Immature natural killer cell (primary cell): Measurements from ENCODE around the gene FBXO45. TPM values are rescaled to one million over a fixed set of nuclear protein-coding genes. Genes with fewer than 3 reads are reported as not detected.
A peak's percentile ranks its signal among the peaks of the same experiment; 100 is the strongest.
"Not testable (repeated sequence)": the region's sequence is repeated elsewhere in the genome, so short reads cannot be mapped to it uniquely, and the experiment has no call there.

Experiments used
- DNase-seq, 3 donors: peaks; one replicate each; pipeline ENCODE4 v3.0.0; 2022; ENCODE audit warnings: mixed read lengths in 1 of 3
- H3K27ac Mint-ChIP-seq, 6 donors: one replicate each; pipeline ENCODE4 v1.8.0; 2020; ENCODE audit warnings: mixed read lengths in 6 of 6, mild to moderate bottlenecking in 5 of 6, inconsistent platforms in 4 of 6, moderate library complexity in 3 of 6
- H3K27me3 Mint-ChIP-seq, 3 donors: one replicate each; pipeline ENCODE4 v1.8.0; 2020 to 2021; ENCODE audit warnings: low read depth in 3 of 3, mild to moderate bottlenecking in 3 of 3, mixed read lengths in 3 of 3, moderate library complexity in 3 of 3, inconsistent platforms in 1 of 3
- H3K36me3 Mint-ChIP-seq, 3 donors: one replicate each; pipeline ENCODE4 v1.8.0; 2020; ENCODE audit warnings: mixed read lengths in 3 of 3, inconsistent platforms in 2 of 3, mild to moderate bottlenecking in 2 of 3
- H3K4me1 Mint-ChIP-seq, 2 donors: one replicate each; pipeline ENCODE4 v1.8.0; 2020; ENCODE audit warnings: inconsistent platforms in 2 of 2, mild to moderate bottlenecking in 2 of 2, mixed read lengths in 2 of 2, moderate library complexity in 1 of 2
- H3K4me3 Mint-ChIP-seq, 5 donors: one replicate each; pipeline ENCODE4 v1.8.0; 2020; ENCODE audit warnings: mild to moderate bottlenecking in 5 of 5, mixed read lengths in 5 of 5, inconsistent platforms in 3 of 5, moderate library complexity in 3 of 5
- H3K9me3 Mint-ChIP-seq, 6 donors: one replicate each; pipeline ENCODE4 v1.8.0; 2020; ENCODE audit warnings: mild to moderate bottlenecking in 6 of 6, mixed read lengths in 6 of 6, inconsistent platforms in 4 of 6, moderate library complexity in 3 of 6
- polyA plus RNA-seq, 3 donors: library from polyadenylated mRNA; unstranded; fragments of 300-500 nt; fragmentation: Illumina TruSeq; gene quantifications; one replicate each; pipeline ENCODE4 v1.2.3, GENCODE V29; 2021

FBXO45 gene
- polyA plus RNA-seq, 3 donors from 2014 or later: 2.6 to 6.6 (median 3.3) TPM

DNA sequence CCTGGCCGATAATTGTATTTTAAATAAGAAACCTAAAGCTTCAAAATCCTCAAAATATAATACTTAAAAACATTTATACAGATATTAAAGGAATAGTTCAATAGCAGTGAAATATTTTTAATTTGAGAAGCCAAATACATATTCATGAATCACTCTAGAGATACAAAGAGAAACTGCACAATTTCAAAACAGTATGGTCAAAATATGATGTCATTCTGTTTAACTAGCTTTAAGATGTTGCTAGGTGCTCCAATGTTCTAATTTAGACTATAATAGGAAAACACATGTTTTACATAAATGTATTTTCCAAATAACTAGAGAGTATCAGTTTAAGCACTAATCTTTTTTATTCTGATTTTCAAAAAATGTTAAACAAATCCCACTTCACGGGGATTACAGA lies 60.8 kb downstream of the FBXO45 start:
- peak overlapping the region; percentile 56 to 76 (median 63) for H3K4me3 Mint-ChIP-seq
- H3K27me3 Mint-ChIP-seq: peaks cover 7 to 19% (median 14%) of the 10 kb centered on the region in 3 donors
- H3K27ac Mint-ChIP-seq: peak overlapping the region; percentile 51 to 97 (median 96)
- peaks cover 71 to 75% of the 10 kb centered on the region in 2 donors for H3K4me1 Mint-ChIP-seq
- H3K9me3 Mint-ChIP-seq: no peaks in the 10 kb centered on the region
- DNase-seq: no peak
- H3K36me3 Mint-ChIP-seq: peaks cover 0 to 4% (median 0%) of the 10 kb centered on the region in 3 donors

DNA sequence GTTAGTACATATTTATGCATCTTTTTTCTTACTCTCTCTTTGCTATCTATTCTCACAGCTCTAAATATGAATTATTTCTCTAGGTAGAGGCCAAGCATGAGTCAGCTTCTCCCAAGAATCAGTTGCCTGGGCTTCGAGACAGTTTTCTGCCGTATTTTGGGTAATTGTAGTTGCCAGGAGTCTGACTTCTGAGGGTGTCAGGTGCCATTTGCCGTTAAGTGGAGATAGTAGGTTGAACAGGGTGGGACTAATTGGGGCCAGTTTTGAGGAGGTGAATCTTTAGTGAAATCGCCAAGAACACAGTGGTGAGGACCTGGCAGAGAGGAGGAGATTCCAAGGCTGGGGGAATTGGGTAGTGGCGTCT lies 63.2 kb downstream of the FBXO45 start:
- DNase-seq: no peak
- H3K27ac Mint-ChIP-seq: peak overlapping the region; percentile 93 to 97 (median 96)
- peaks cover 77 to 78% of the 10 kb centered on the region in 2 donors for H3K4me1 Mint-ChIP-seq
- peak overlapping the region; percentile 74 to 98 (median 85) for H3K4me3 Mint-ChIP-seq
- no peaks in the 10 kb centered on the region for H3K9me3 Mint-ChIP-seq
- peaks cover 9 to 24% (median 13%) of the 10 kb centered on the region in 3 donors for H3K27me3 Mint-ChIP-seq
- H3K36me3 Mint-ChIP-seq: peaks cover 0 to 3% (median 0%) of the 10 kb centered on the region in 3 donors

DNA sequence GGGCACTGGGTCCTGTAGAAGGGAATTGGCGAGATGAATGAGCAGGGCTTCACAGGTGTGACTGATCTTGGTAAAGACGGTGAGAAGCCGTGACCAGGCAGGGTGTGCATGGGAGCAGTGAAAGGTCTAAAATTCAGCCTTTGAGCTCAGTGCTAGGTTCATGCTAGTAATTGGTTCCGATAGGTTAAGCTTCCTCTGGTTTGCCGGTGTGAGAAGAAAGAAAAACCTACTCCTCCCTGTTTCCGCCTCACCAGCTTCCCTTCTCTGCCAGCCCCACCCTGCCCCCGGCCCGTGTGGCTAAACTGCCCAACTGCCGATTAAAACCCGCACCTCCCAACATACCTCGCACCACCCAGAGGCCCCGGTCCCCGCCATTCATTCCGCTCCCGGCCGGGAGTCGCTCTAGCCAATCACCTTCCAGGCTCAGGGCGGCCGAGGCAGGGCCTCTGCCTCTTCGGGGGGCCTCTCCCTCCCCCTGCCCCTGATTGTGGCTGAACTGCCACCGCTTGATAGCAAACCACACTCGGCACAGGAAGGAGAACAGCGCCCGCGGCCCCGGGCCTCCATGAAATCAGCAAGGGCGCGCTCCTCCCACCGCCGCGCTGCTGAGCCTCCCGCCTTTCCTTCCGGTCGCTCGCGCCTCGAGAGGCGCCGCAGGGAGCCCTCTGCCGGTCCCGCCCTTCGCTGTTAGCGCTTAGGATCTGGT lies 63.7 kb downstream of the FBXO45 start:
- Mint-ChIP-seq H3K4me1 (peaks cover 82% of the 10 kb centered on the region in 2 donors), H3K9me3 (no peaks in the 10 kb centered on the region), H3K4me3 (peak overlapping the region; percentile 74 to 98 (median 85)), H3K36me3 (peaks cover 0 to 3% (median 0%) of the 10 kb centered on the region in 3 donors), H3K27me3 (peaks cover 9 to 24% (median 13%) of the 10 kb centered on the region in 3 donors), H3K27ac (peak overlapping the region; percentile 93 to 97 (median 96))
- DNase-seq: peak; percentile 97 to 98 (median 98)

DNA sequence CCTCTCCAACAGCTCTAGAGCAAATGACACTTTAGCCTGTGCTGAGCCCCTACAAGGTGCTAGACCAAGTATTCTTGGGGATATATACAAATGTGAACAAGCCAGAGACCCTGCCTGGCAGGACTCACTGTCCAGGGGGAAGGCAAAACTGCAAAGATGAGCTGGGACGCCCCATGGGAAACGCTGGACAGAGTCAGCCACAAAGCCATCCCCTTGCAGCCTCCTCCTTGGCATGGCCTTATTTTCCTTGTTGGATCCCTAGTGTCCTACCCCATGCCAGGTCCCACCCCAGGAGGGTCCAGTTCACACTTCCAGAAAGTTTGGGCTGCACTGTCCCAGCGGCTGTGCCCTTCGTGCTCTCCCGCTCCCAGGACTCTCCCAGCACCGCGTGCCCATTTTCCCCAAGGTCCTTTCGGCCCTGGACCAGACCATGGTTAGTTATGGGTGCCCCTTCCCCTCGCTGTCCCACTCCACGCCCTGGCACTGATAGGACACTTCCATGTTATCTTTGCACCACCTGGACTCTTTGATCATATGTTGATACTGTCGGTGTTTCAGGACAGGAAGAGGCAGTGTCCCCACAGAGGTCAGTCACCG lies 65.2 kb downstream of the FBXO45 start:
- Mint-ChIP-seq H3K27ac (peak overlapping the region; percentile 93 to 98 (median 96)), H3K4me3 (peak overlapping the region; percentile 74 to 98 (median 85)), H3K36me3 (peaks cover 0 to 6% (median 0%) of the 10 kb centered on the region in 3 donors), H3K27me3 (peaks cover 10 to 24% (median 13%) of the 10 kb centered on the region in 3 donors), H3K4me1 (peaks cover 90 to 93% of the 10 kb centered on the region in 2 donors), H3K9me3 (peaks cover 0 to 3% (median 0%) of the 10 kb centered on the region in 6 donors)
- no peak for DNase-seq

DNA sequence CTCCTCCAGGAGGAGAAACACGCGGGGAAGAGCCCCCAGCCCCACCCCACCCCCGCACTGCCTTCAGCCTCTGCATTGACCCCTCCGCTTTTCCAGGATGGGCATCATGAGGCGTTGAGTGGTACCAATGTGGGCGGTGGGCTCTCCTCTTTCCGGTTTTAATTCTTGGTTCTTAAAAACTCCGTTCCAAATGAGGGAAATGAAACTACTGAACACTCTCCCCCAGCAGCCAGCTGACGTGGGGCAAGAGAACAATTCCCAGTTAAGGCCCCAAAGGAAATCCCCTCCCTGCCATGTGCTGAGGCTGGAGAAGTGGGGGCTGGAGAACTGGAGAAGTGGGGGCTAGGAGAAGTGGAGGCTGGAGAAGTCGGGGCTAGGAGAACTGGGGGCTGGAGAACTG lies 65.8 kb downstream of the FBXO45 start:
- H3K4me1 Mint-ChIP-seq: peaks cover 93 to 94% of the 10 kb centered on the region in 2 donors
- DNase-seq: no peak
- H3K27me3 Mint-ChIP-seq: peaks cover 10 to 24% (median 13%) of the 10 kb centered on the region in 3 donors
- H3K9me3 Mint-ChIP-seq: peaks cover 0 to 3% (median 0%) of the 10 kb centered on the region in 6 donors
- peaks cover 0 to 6% (median 0%) of the 10 kb centered on the region in 3 donors for H3K36me3 Mint-ChIP-seq
- peak overlapping the region; percentile 41 to 98 (median 94) for H3K27ac Mint-ChIP-seq
- H3K4me3 Mint-ChIP-seq: peak overlapping the region; percentile 74 to 98 (median 85)

DNA sequence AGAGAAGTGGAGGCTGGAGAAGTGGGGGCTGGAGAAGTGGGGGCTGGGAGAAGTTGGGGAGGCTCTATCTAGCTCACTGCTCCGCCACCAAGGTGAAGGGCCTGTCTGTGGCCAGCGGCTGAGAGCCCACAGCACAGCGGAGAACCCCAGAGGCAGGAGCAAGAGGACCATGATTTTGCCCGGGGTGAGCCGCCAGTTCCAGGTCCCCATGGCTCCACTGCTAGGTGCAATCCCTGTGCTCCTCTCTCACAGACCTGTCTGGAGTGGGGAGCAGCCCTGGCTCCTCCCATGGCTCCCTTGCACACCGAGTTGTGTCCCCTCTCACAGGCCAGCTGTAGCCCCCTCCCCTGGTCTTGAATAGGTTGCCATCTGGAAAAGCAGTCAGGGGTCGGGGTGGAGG lies 66.4 kb downstream of the FBXO45 start:
- peak overlapping the region; percentile 46 to 85 (median 74) for H3K4me3 Mint-ChIP-seq
- peaks cover 11 to 24% (median 12%) of the 10 kb centered on the region in 3 donors for H3K27me3 Mint-ChIP-seq
- H3K36me3 Mint-ChIP-seq: peaks cover 0 to 6% (median 0%) of the 10 kb centered on the region in 3 donors
- peak overlapping the region; percentile 13 to 92 (median 68) for H3K27ac Mint-ChIP-seq
- H3K4me1 Mint-ChIP-seq: peaks cover 88 to 94% of the 10 kb centered on the region in 2 donors
- H3K9me3 Mint-ChIP-seq: peaks cover 0 to 3% (median 0%) of the 10 kb centered on the region in 6 donors
- DNase-seq: no peak

DNA sequence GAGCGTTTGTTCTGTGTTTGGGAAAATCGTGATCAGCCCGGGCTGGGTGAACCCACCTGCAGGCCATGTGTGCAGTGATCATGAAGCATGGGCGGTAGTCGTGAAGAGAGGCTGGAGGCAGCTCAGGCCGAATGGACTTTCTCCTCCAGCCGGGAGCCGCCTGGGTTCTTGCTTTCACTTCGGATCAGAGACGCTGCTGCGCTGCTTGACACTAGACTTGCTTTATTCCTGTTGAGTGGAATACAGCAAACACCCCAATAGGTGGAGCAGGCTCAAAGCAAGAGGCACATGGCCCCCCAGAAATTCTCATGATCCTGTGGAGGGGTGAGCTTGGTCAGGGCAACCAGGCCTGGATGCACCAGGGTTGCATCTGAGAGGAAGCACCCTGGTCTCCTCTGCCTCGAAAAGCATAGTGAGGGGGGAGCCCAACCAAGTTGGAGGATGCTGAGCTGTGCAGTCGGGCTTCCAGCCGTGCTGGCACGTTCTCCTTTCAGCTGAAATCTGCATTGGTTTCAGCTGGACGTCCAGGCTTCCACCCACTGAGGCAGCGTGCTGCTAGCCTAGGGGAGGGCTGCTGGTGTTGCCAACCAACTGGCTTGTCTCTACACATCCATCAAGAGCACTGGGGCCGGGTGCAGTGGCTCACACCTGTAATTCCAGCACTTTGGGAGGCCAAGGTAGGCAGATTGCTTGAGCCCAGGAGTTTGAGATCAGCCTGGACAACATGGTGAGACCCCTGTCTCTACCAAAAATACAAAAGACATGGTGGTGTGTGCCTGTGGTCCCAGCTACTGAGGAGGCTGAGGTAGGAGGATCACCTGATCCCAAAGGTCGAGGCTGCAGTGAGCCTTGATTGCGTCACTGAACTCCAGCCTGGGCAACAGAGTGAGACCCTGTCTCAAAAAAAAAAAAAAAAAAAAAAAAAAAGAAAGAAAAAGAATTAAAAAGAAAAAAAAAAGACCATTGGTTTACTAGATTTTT lies 68.2 kb downstream of the FBXO45 start:
- Mint-ChIP-seq H3K36me3 (peaks cover 0 to 8% (median 0%) of the 10 kb centered on the region in 3 donors), H3K4me1 (peaks cover 87 to 94% of the 10 kb centered on the region in 2 donors), H3K27ac (peak overlapping the region; percentile 75 to 99 (median 92)), H3K4me3 (peak overlapping the region; percentile 56 to 65 (median 63)), H3K9me3 (peaks cover 0 to 3% (median 0%) of the 10 kb centered on the region in 6 donors), H3K27me3 (peaks cover 13 to 23% (median 14%) of the 10 kb centered on the region in 3 donors)
- DNase-seq: no peak

DNA sequence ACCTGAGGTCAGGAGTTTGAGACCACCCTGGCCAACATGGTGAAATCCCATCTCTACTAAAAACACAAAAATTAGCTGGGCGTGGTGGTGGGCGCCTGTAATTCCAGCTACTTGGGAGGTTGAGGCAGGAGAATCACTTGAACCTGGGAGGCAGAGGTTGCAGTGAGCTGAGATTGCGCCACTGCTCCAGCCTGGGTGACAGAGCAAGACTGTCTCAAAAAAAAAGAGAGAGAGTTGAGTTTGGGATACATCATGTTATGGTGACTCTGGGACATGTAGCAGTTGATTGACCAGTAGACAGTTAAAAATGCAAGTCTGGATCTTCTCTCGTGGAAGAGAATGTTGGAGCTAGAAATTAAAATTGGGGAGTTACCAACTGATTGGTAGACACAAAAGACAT lies 69.5 kb downstream of the FBXO45 start:
- H3K27ac Mint-ChIP-seq: peak overlapping the region; percentile 81 to 99 (median 96)
- not testable (repeated sequence) for H3K9me3 Mint-ChIP-seq, DNase-seq
- peaks cover 0 to 12% (median 0%) of the 10 kb centered on the region in 3 donors for H3K36me3 Mint-ChIP-seq
- peaks cover 91 to 97% of the 10 kb centered on the region in 2 donors for H3K4me1 Mint-ChIP-seq
- peaks cover 7 to 14% (median 14%) of the 10 kb centered on the region in 3 donors for H3K27me3 Mint-ChIP-seq
- H3K4me3 Mint-ChIP-seq: peak overlapping the region; percentile 64 to 98 (median 91)

Other genes with a start within 250 kb of the FBXO45 start
- gene TM4SF19, start 230.3 kb upstream of the FBXO45 start, polyA plus RNA-seq: 10 to 100 TPM in 1 of 3 donors, 1 to 10 TPM in 1, under 1 TPM in 1; 0.84 to 10.5 (median 5.1) TPM
- 10 to 100 TPM; 13.8 to 36.7 (median 18.5) TPM for gene UBXN7, start 136.2 kb upstream of the FBXO45 start, polyA plus RNA-seq
- 10 to 100 TPM in 2 of 3 donors, 1 to 10 TPM in 1; 7.6 to 23.9 (median 12.0) TPM for gene RNF168, start 64.9 kb upstream of the FBXO45 start, polyA plus RNA-seq
- gene SMCO1, start 53.3 kb upstream of the FBXO45 start, polyA plus RNA-seq: not detected
- 10 to 100 TPM; 11.2 to 28.6 (median 14.8) TPM for gene WDR53, start 106 bp upstream of the FBXO45 start, polyA plus RNA-seq
- 10 to 100 TPM in 1 of 3 donors, 1 to 10 TPM in 2; 6.3 to 14.1 (median 8.0) TPM for gene NRROS, start 71.0 kb downstream of the FBXO45 start, polyA plus RNA-seq
- 1 to 10 TPM; 2.3 to 3.3 (median 2.3) TPM for gene CEP19, start 143.6 kb downstream of the FBXO45 start, polyA plus RNA-seq
- gene PIGX, start 143.7 kb downstream of the FBXO45 start, polyA plus RNA-seq: 10 to 100 TPM; 38.3 to 55.6 (median 42.6) TPM
- gene PAK2, start 171.2 kb downstream of the FBXO45 start, polyA plus RNA-seq: 10 to 100 TPM; 20.2 to 34.1 (median 21.7) TPM